Stimulated activated CD4-positive, alpha-beta T cell treated with anti-CD3 and anti-CD28 coated beads, Interleukin-4, amount 100 ng/mL, for 1 hour (primary cell): ENCODE measurements around the gene CEP55.
"Not testable (repeated sequence)": the region's sequence is repeated elsewhere in the genome, so short reads cannot be mapped to it uniquely, and the experiment has no call there.

ENCODE experiments used
- DNase-seq: peaks from one replicate; pipeline ENCODE4 v3.0.0-alpha.2; 2020

CEP55 gene

DNA sequence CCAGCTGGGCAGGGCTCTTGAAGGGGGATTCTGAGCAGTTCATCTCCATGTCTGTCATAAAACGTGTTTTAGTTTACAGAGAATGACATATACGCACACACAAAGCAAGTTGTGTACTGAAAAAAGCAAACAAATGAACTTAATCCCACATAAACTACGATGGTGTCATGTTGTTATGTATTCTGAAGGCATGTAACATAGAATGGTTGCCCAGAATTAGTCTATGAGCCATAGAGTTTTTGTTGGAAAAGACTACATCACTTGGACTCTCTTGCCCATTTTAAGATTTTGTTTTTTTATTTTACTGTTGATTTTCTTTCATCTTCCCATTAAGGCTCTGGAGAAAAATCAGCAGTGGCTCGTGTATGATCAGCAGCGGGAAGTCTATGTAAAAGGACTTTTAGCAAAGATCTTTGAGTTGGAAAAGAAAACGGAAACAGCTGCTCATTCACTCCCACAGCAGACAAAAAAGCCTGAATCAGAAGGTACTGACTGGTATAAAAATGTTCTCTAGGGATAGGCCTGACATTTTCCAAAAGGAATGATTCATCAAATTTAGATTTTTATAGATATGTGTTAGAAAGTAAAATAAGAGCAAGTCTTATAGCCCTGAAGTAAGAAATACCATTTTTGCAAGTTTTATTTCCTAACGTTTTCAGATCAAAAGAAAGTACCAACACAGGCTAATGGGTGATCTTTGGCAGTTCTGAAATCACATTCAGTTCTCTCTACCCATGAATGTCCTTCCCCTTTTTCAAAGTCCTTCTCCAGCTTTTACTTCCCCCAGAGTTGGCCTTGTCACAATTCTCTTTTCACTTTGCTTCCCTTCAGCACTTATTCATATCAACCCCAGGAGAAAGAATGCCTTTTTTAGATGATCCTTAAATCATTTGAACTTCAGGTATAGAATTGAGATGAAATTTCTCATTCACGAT lies 18.9 kb downstream of the CEP55 start:
- no peak for DNase-seq

DNA sequence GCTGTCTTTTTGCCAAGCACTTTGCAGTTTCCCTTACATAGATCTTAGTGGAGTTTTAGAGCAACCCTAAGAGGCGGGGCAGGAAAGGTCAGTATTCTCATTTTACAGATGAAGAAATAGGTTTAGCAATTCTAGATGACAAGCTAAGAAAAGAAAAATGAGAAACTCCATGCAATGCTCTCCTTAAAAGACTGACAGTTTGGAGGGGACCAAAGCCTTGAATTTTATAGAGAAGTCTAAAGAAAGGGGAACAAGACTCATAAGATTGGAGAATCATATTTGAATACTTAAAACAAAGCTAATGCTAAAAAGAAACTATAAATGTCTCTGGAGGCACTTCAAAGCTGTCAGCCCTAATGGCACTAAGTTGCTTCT lies 19.6 kb downstream of the CEP55 start:
- no peak for DNase-seq

DNA sequence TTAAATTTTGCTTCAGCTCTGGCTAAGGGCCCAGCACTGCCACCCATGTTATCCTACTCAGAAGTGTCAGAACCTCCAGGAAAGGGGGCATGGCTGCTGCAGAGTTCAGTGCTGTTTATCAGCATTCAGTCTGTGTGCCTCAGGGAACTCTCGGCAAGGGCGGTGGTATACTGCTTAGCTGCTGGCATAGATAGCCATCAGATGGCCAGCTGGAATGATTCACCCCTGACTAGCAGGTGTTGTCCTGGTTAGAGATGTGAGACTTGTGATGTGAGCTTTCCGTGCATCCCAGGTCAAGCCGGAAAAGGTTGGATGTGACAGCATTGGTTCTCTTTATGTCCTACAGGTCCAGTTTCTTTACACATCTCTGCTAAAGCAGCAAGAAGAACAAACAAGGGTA lies 22.1 kb downstream of the CEP55 start:
- no peak for DNase-seq

- no peak for DNase-seq
Measured at GRCh38 chr10:93535293-93535692, 38.9 kb downstream of the CEP55 start.

GRCh38 chr10:93540871-93541270 lies 44.5 kb downstream of the CEP55 start:
- DNase-seq: not testable (repeated sequence)

GRCh38 chr10:93541402-93542357 lies 45.3 kb downstream of the CEP55 start:
- peak; percentile 18 for DNase-seq

DNA sequence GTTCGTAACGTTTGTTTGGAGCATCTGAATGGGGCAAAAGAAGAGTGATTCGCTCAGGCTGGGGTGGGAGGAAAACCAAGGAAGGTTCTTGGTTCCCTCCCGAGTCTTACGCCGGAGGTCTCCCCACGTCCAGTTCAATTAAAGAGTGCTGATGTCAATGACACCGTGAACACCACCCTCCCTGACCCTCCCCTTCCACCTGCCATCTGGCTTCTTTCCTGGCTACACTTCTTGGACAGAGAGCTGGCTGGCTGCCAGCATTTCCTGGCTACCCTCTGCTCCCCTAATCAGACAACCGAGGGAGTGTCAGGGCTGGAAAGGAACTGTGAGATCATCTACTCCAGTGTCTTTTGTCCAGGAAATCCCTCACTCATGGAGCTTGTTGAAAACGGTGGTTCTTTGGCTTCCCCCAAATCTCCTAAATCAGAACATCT lies 46.0 kb downstream of the CEP55 start:
- DNase-seq: no peak

GRCh38 chr10:93546995-93547394 lies 50.6 kb downstream of the CEP55 start:
- DNase-seq: not testable (repeated sequence)

DNA sequence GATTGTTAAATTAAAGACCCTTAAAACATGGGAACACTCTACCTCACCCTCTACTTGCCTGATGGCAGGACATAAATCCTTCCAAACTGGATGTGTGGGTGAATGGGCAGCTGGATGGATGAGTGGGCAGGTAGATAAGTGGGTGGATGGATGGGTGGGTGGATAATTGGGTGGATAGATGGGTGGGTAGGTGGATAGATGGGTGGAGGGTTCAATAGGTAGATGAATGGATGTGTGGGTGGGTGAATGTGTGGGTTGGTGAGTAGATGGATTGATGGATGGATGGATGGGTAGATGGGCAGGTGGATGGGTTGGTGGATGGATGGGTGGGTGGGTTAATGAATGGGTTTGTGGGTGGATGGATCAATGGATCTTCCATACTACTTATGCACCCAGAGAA lies 51.1 kb downstream of the CEP55 start:
- DNase-seq: no peak

DNA sequence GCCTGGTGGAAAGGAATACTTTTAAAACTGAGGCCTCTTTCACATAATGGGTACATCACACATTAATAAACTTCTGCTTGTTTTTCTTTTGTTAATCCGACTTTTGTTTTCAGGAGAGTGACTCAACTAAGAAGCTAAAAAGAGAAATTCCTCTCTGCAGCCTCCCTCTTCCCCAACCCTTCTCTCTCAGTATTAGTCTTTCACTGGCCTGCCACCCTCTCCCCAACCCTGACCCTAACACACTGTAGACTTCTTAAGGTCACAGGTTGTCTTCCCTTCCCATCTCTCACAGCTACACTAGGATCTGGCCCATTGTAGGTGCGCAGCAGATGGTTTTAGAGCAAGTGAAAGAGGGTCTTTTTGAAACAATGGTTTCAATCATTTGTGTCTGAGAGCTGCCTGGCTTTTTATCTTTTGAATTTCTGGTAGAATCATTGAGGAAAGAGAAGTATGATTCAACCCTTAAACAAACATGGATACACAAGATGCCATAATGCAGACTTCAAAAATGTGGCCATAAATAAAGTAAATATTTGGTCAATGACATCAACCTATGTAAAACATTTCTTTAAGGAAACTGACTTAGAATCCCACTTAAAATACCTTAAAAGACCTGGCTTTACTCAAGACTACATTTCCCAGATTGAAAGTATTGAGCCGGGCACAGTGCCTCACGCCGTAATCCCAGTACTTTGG lies 52.1 kb downstream of the CEP55 start:
- DNase-seq: no peak

- no peak for DNase-seq
Measured at GRCh38 chr10:93550606-93551005, 54.2 kb downstream of the CEP55 start.

- no peak for DNase-seq
Measured at GRCh38 chr10:93552780-93553179, 56.4 kb downstream of the CEP55 start.

- DNase-seq: no peak
Measured at GRCh38 chr10:93553482-93554315, 57.3 kb downstream of the CEP55 start.

DNA sequence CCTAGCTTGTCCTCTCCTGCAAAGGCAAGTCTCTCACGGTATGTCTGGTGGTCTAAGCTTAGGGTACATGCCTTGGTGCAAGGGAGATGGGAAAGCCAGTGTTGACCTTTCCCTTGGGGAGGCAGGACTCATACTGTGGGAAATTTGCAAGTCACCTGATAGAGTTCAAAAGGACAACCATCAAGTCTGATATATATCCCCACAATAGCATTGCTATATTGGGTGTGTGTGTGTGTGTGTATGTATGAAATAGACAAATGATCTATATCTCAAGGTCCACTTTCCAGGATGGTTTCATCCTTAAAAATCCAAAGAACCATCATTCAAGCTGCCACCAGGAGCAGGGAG lies 57.9 kb downstream of the CEP55 start:
- DNase-seq: no peak

DNA sequence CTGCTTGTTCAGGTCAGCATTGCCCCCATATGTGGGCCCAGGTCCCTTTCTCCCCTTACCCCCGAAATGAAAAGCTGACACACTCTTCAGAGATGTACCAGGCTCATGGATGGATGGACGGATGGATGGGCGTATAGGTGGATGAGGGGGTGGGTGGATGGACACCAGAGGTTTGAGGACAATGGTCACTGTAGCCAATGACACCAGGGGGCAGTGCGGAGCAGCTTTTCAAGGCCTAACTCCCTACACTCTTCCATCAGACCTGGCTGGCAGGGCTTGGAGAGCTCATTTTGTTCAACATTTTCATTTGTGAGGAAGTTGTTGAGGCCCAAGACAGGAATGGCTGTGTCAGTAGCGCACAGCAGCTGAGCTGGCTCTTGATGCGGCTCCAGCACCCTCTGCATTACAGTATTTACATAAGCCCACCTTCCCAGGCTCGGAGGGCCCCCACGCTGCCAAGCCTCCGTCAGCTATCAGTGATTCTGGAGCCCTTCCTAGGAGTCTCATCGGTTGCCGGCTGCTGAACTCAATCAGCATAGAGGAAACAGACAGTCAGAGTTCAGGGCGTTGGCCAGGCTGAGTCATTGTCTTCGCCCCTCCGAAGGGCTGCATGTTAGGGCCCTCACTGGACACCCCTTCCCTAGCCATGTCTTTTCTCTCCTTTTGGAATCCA lies 58.5 kb downstream of the CEP55 start:
- peak; percentile 39 for DNase-seq

GRCh38 chr10:93559490-93559889 lies 63.1 kb downstream of the CEP55 start:
- DNase-seq: no peak

GRCh38 chr10:93560541-93560940 lies 64.1 kb downstream of the CEP55 start:
- DNase-seq: no peak

GRCh38 chr10:93565446-93565845 lies 69.0 kb downstream of the CEP55 start:
- DNase-seq: no peak

DNA sequence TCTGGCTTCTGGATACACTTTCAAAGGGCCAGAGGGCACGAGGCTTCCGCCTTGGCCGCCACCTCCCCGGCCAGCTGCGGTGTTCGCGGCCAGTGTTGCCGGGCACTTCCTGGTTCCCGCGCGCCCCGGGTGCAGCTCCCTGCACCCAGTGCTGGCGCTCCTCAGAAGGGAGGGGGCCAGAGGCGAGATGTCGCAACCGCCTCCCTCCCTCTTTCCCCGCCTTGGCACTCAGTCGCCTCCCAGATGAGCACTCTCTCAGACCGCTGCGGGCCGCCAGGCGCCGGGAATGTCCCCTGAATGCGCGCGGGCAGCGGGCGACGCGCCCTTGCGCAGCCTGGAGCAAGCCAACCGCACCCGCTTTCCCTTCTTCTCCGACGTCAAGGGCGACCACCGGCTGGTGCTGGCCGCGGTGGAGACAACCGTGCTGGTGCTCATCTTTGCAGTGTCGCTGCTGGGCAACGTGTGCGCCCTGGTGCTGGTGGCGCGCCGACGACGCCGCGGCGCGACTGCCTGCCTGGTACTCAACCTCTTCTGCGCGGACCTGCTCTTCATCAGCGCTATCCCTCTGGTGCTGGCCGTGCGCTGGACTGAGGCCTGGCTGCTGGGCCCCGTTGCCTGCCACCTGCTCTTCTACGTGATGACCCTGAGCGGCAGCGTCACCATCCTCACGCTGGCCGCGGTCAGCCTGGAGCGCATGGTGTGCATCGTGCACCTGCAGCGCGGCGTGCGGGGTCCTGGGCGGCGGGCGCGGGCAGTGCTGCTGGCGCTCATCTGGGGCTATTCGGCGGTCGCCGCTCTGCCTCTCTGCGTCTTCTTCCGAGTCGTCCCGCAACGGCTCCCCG lies 70.2 kb downstream of the CEP55 start, which contains the start of gene FFAR4:
Gene FFAR4 (plus strand): TSS at position 231 of the 842 bp plus-strand sequence. CDS start 56 bp downstream, at position 287.
- DNase-seq: no peak
